HepG2 (cell line): Measurements from ENCODE around the gene COMMD3. TPM values are rescaled to one million over a fixed set of nuclear protein-coding genes. Genes with fewer than 3 reads are reported as not detected.

ENCODE experiments used
- ATAC-seq: fragments of 200-7000 bp; cut with Tn5 transposase; 3 replicates; pipeline ENCODE4 v1.9.1; 2020; ENCODE audit warnings: mild to moderate bottlenecking, moderate library complexity
- BruUV-seq: library from RNA; stranded (reverse); fragments of 400-500 nt; replicated peaks from 2 replicates; lab custom pipeline; 2021; lab: Mats Ljungman, UMichigan
- CTCF ChIA-PET: fragments of 300-600 bp; formaldehyde crosslinking; extraction: SDS; loops from one replicate; lab custom pipeline; 2021; ENCODE audit warnings: low total read pairs, inconsistent platforms, low intra/inter-chr PET ratio; lab: Yijun Ruan, JAX
- POLR2A ChIA-PET: fragments of 350-600 bp; sonication (Branson Sonifier 250); formaldehyde crosslinking; loops from one replicate; lab custom pipeline; 2020; ENCODE audit warnings: antibody characterized with exemption, inconsistent platforms; lab: Yijun Ruan, JAX
- DNase-seq: peaks from one replicate; pipeline ENCODE4 v3.0.0-alpha.2; 2015; ENCODE audit warnings: low spot score
- FAIRE-seq: peaks from 3 replicates; lab custom pipeline; 2011; peaks lifted over from hg19 to GRCh38; lab: Jason Lieb, UNC
- H2AFZ ChIP-seq: one replicate; pipeline ENCODE4 v1.6.1; 2011; ENCODE audit warnings: low read length, inconsistent platforms
- H3K27ac ChIP-seq: fragments of 300-600 bp; 3 replicates; pipeline ENCODE4 v1.8.0; 2011; ENCODE audit warnings: mixed run types, mild to moderate bottlenecking, mixed read lengths, low read length, inconsistent platforms; ENCODE audit not compliant: insufficient read depth; ENCODE audit errors: extremely low read length
- H3K27me3 ChIP-seq, 2 experiments: fragments of 200-600 bp in 1 of 2; 2 replicates in 1 of 2; 3 replicates in 1 of 2; pipeline versions ENCODE4 v1.6.0 to v1.8.0; 2011; ENCODE audit warnings: low read length in 2 of 2, mild to moderate bottlenecking in 2 of 2, moderate library complexity in 2 of 2, inconsistent platforms in 1 of 2; ENCODE audit not compliant: insufficient read depth in 2 of 2, control insufficient read depth in 1 of 2
- H3K36me3 ChIP-seq, 2 experiments: fragments of 200-600 bp in 1 of 2; replicated peaks in 1 of 2; 2 replicates in 1 of 2; 3 replicates in 1 of 2; pipeline versions ENCODE4 v1.5.1 to v1.8.0; 2011; ENCODE audit warnings: low read length in 2 of 2, inconsistent platforms in 1 of 2; ENCODE audit not compliant: insufficient read depth in 2 of 2, control insufficient read depth in 1 of 2
- H3K4me1 ChIP-seq: 2 replicates; pipeline ENCODE4 v1.5.1; 2012; ENCODE audit warnings: low read length, inconsistent platforms; ENCODE audit not compliant: insufficient read depth
- H3K4me2 ChIP-seq: 2 replicates; pipeline ENCODE4 v1.6.0; 2011; ENCODE audit warnings: low read depth, low read length, inconsistent platforms
- H3K4me3 ChIP-seq, 3 experiments: fragments of 200-600 bp in 1 of 3; sonication (generic), shearing (Covaris generic) in 1 of 3; replicated peaks in 1 of 3; 2 replicates each; pipeline ENCODE4 v1.5.1; 2011 to 2016; ENCODE audit warnings: low read length in 3 of 3, inconsistent platforms in 2 of 3, low read depth in 2 of 3, mild to moderate bottlenecking in 2 of 3, control low read depth in 1 of 3, mixed read lengths in 1 of 3; ENCODE audit not compliant: insufficient read depth in 1 of 3
- H3K79me2 ChIP-seq: one replicate; pipeline ENCODE4 v1.6.1; 2011; ENCODE audit warnings: low read length, inconsistent platforms; ENCODE audit not compliant: insufficient read depth
- H3K9ac ChIP-seq: 2 replicates; pipeline ENCODE4 v1.6.0; 2011; ENCODE audit warnings: mild to moderate bottlenecking, low read depth, low read length, inconsistent platforms; ENCODE audit not compliant: insufficient read depth
- H3K9me3 ChIP-seq: 2 replicates; pipeline ENCODE4 v1.5.1; 2012; ENCODE audit warnings: mild to moderate bottlenecking, low read length
- H4K20me1 ChIP-seq: 2 replicates; pipeline ENCODE4 v1.6.0; 2011; ENCODE audit warnings: inconsistent platforms, mild to moderate bottlenecking, low read length, moderate library complexity; ENCODE audit not compliant: insufficient read depth
- HNRNPLL ChIP-seq: fragments of 200-400 bp; formaldehyde crosslinking; IDR thresholded peaks from 2 replicates; pipeline ENCODE4 v1.6.1; 2017; ENCODE audit warnings: mild to moderate bottlenecking, low read depth, low read length; ENCODE audit not compliant: poor library complexity, severe bottlenecking
- SUZ12 ChIP-seq: fragments of 150-350 bp; IDR thresholded peaks from 2 replicates; pipeline ENCODE4 v1.6.1; 2014; ENCODE audit warnings: low read depth, low read length
- TRAFD1 ChIP-seq: sonication (generic); formaldehyde crosslinking; IDR thresholded peaks from 2 replicates; pipeline ENCODE4 v1.5.1; 2020; ENCODE audit warnings: missing genetic modification reagents, mild to moderate bottlenecking, borderline replicate concordance
- ZC3H13 ChIP-seq: sonication (generic); formaldehyde crosslinking; IDR thresholded peaks from 2 replicates; pipeline ENCODE4 v1.8.1; 2023; ENCODE audit warnings: mild to moderate bottlenecking, missing genetic modification reagents, moderate library complexity
- ZNF318 ChIP-seq: sonication (generic); formaldehyde crosslinking; IDR thresholded peaks from 2 replicates; pipeline ENCODE4 v1.4.0; 2020; ENCODE audit warnings: mild to moderate bottlenecking, missing genetic modification reagents
- ZNF441 ChIP-seq: sonication (generic); formaldehyde crosslinking; IDR thresholded peaks from 2 replicates; pipeline ENCODE4 v1.7.0; 2021; ENCODE audit warnings: missing genetic modification reagents, borderline replicate concordance
- ZNF713 ChIP-seq: sonication (generic); formaldehyde crosslinking; IDR thresholded peaks from 2 replicates; pipeline ENCODE4 v1.4.0; 2020; ENCODE audit warnings: mild to moderate bottlenecking, missing genetic modification reagents
- WGBS: methylation state at CpG from one replicate; pipeline ENCODE4 v1.1.6; 2017; ENCODE audit warnings: low lambda C conversion rate; 5-methylcytosine and 5-hydroxymethylcytosine counted together
- in situ Hi-C: cut with HindIII; loops from 2 replicates; pipeline ENCODE4 v1.10.0; 2017; ENCODE audit warnings: low pct_unique_long_range_greater_than_20kb; ENCODE audit not compliant: extremely low pct_ligation_motif_present
- intact Hi-C: fragments of 100-400 bp; cut with micrococcal nuclease; formaldehyde crosslinking; loops from one replicate; pipeline ENCODE4 v1.10.0; 2022; ENCODE audit not compliant: unreplicated experiment
- polyA plus RNA-seq, 8 experiments: library from polyadenylated mRNA; depleted of rRNA in 3 of 8; stranded (reverse) in 7 of 8; unstranded in 1 of 8; fragments of >200 nt; fragmentation: Illumina TruSeq in 4 of 8; extraction: Trizol in 4 of 8; gene quantifications; 2 replicates each; pipeline versions ENCODE4 v1.2.1 to v1.2.3, GENCODE V29; 2011 to 2016; ENCODE audit warnings: low read depth in 4 of 8, missing spikeins in 1 of 8, mixed read lengths in 1 of 8; ENCODE audit not compliant: insufficient read depth in 1 of 8
- total RNA-seq, 5 experiments: library from RNA; depleted of rRNA; stranded (reverse); fragments of >200 nt; fragmentation: Illumina TruSeq; extraction: Trizol; gene quantifications; 2 replicates each; pipeline ENCODE4 v1.2.3, GENCODE V29; 2016; ENCODE audit warnings: low read depth in 1 of 5

The COMMD3 gene
- total and polyA plus RNA-seq, 2 of the 13 experiments (the other 11 are each of a cell fraction or from before 2014, with no cell fraction given) = 38.7 to 54.4 TPM

- in situ Hi-C loops (no loop called here), intact Hi-C loops (no loop called here)
- DNase-seq (no peak), FAIRE-seq (no peak), ATAC-seq (peak; percentile 53)
- POLR2A ChIA-PET = interaction anchor here (1.3 to 2.9 kb wide), 2 partner anchors 38 to 49 kb away, joined by 3 to 7 read pairs; partner anchors contain the start of gene COMMD3
- peak overlapping the region; percentile 56 to 67 (median 56) for H3K4me3 ChIP-seq
- H3K4me1 ChIP-seq = peaks cover 15% of the 10 kb centered on the region
- H3K36me3 ChIP-seq = no peaks in the 10 kb centered on the region
- BruUV-seq = no TSS peak
- CTCF ChIA-PET = no interaction called here
- H3K79me2 ChIP-seq = no peaks in the 10 kb centered on the region
- H3K9ac ChIP-seq = peak overlapping the region; percentile 23; the same call in 1 of the 2 replicates
- TF ChIP-seq ZNF441 (CRISPR knock-in tag) (0 out of 2 replicates have a peak, but pooled peaks have one; percentile 33), ZNF713 (CRISPR knock-in tag) (no peak), SUZ12 (no peak)
- H2AFZ ChIP-seq = peak overlapping the region; percentile 70
- no peaks in the 10 kb centered on the region for H4K20me1 ChIP-seq
- peaks cover 0 to 13% of the 10 kb centered on the region in 2 experiments; a peak in 2 of 5 replicates for H3K27me3 ChIP-seq
- WGBS = 51% methylated on average over 4 of the region's 4 CpGs
- H3K9me3 ChIP-seq = no peaks in the 10 kb centered on the region
- no peak overlapping the region for H3K27ac ChIP-seq
- H3K4me2 ChIP-seq = peak overlapping the region; percentile 78
Observed at GRCh38 chr10:22278441-22278782, 37.8 kb upstream of the COMMD3 start.

GRCh38 chr10:22280078-22280477 is 36.1 kb upstream of the COMMD3 start:
- H3K9ac ChIP-seq = no peak overlapping the region
- intact Hi-C loops = no loop called here
- no peak for FAIRE-seq
- ATAC-seq = no peak; the same call in 2 of the 3 replicates
- H3K4me3 ChIP-seq = no peak overlapping the region
- WGBS = 52% methylated on average over 6 of the region's 6 CpGs
- H3K9me3 ChIP-seq = no peaks in the 10 kb centered on the region
- DNase-seq = no peak
- in situ Hi-C loops = no loop called here
- no peaks in the 10 kb centered on the region for H4K20me1 ChIP-seq
- ChIA-PET POLR2A (no interaction called here), CTCF (no interaction called here)
- H3K4me1 ChIP-seq = peaks cover 15% of the 10 kb centered on the region
- no peak overlapping the region for H3K27ac ChIP-seq
- no peaks in the 10 kb centered on the region for H3K79me2 ChIP-seq
- H3K36me3 ChIP-seq = no peaks in the 10 kb centered on the region
- no TSS peak for BruUV-seq
- H3K27me3 ChIP-seq = peaks cover 0 to 13% of the 10 kb centered on the region in 2 experiments; a peak in 2 of 5 replicates
- no peak overlapping the region for H2AFZ ChIP-seq
- no peak overlapping the region for H3K4me2 ChIP-seq
- TF ChIP-seq TRAFD1 (CRISPR knock-in tag) = no peak
- no peak for TF ChIP-seq ZC3H13 (CRISPR knock-in tag)
- no peak for TF ChIP-seq ZNF318 (CRISPR knock-in tag)
- no peak for TF ChIP-seq HNRNPLL
